Superior temporal gyrus (tissue), 1 donor: Measurements from ENCODE around the gene MYO15B.

Source experiments
- DNase-seq: peaks from one replicate; pipeline ENCODE4 v3.0.0-alpha.2; 2016; ENCODE audit errors: extremely low spot score

MYO15B gene

DNA sequence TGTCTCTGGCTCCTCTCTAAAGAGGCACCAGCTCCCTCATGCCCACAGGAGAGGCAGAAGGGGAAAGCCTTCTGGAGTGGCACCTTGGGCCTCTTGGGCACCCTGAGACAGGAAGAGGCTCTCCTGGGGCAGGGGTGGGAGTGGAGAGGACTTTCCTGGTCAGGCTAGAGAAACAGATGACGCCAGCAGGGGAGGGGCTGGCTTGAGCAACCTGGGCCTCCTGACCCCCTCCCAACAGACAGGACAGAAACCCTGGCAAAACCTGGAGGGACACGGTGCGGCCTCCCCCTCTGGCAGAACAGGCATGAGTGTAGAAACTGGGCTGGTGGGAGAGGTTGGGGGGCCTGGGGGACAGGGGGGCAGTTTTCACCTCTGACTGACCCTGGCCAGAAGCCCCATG is 51.7 kb downstream of the MYO15B start:
- no peak for DNase-seq

DNA sequence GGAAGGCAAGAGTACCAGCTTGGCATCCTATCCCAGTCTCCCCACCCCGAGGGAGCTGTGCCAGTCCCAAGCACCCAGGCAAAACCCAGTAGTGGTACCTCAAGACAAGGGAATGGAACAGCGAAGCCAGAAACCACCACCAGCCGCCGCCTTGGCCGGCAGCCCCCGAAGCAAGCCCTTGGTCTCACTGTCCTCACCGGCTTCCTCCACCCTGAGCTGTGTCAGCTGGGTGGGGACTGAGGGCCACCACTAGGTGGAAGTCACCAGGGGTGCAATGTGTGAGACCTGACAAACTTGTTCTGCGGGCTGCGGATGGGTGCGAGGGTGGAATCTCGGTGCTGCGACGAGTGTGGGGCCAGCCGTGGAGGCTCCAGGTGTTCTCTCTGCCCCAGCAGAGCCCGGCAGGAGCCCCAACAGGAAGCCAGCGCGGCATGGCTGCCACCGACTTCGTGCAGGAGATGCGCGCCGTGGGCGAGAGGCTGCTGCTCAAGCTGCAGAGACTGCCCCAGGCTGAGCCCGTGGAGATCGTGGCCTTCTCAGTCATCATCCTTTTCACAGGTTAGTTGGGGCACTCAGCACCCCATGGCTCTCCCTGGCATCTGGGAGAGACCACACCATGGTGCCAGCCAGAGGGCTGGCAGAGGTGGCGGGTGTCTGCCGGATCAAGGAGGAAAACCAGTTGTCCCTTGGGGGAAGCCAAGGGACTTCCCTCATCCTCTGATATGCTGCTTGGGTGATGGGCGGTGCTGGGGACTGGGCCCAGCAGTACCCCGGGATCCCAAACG is 52.4 kb downstream of the MYO15B start:
- DNase-seq, result no peak

DNA sequence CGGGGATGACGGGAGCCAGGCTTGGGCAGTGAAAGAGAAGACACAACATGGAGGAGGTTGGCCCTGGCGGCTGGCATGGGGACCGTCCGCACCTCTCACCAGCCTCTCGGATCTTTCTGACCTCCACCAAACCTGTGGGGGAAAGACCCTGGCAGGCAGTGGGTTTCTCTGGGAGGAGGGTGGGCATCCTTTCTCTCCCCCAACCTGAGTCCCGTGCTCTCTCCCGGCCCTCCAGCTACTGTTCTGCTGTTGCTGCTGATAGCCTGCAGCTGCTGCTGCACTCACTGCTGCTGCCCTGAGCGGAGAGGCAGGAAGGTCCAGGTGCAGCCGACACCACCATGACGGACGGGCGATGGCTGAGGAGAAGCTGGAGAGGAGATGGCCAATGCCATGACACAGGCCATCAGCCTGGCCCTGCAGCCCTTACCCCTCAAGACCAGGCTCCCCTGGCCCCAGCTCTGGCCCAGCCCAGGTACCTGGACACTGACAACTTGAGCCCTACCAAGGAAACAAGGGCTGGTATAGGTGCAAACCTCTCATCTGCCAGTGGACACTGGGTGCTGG is 53.0 kb downstream of the MYO15B start:
- DNase-seq, result no peak

DNA sequence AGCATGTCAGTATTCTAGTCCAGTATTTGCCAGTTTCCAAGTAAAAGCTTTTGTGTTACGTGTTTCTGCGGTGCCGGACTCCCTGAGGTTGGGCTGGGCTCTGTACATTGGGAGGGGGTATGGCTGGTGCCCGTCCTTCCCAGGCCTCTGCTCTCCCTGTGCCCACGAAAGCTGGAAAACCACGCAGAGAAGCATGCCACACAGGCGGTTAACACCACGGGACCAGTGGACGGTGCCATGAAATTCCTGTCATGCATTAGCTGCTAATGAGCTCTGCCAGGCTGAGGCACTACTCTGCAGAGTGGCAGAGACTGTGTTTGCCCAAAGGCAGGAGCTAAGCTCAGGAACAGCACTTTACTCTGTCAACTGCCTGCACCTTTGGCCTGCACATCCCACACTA is 53.7 kb downstream of the MYO15B start:
- no peak for DNase-seq

DNA sequence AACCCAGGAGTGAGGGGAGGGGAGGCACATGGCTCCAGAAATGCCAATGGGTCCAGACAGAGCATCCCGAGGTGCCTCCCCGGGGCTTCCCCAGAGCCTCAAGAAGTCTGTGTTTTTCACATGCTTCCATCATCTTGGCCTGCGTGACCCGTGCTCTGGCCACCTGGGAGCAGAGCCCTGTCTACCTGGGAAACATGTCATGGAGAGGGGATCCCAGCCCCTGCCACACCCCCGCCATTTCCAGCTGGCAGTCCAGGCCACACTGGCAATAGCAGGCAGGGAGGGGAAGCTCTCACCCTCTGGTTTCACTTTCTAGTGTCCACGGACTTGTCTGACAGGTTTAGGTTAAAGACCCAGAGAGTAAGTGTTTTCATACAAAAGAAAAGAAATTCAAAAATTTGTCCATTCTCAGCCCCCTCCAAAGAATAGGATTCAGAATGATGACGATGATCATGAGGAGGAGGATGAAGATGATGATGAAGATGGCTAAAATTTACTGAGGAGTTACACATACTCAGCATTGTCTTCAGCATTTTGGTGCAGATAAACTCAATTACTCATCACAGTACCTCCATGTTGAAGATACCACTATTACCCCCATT is 54.7 kb downstream of the MYO15B start:
- DNase-seq, result no peak

DNA sequence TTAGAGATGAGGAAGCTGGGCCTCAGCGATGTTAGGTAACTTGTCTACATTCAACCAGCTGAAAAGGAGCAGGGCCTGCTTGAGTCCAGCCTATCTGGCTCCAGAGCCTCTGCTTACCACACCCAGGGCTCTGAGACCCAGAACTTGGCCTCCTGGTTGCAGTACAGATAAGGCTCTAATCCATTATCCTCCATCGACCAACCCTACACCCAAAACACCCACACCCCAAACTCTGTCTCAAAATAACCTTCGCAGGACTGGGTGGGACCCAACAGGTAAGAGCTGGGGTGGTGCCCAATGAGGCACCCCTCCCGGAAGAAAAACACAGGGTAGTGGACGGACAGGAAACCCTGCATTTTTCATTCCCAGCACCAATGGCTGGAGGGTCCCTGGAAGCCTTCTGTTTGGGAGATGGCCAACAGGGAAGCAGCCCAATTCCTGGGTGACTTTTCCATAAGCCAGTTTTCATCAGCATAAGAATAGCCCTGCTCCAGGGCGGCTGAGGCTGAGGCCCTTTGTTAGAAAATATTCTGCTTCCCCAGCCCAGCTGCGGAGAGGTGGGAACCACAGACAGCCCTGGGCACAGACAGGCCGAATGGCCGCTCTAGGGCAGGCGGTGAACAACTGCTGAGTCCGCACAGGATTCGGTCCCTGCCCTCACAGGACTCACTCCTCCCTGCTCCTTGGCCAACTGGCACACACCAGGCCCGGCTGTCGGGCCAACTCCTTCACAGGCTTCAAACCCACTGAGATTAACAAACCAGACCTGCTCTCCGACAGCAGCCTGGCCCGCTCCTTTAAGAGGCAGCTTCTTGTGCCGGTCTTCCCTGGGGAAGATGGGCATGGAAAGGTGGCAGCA is 55.4 kb downstream of the MYO15B start:
- DNase-seq, result no peak

DNA sequence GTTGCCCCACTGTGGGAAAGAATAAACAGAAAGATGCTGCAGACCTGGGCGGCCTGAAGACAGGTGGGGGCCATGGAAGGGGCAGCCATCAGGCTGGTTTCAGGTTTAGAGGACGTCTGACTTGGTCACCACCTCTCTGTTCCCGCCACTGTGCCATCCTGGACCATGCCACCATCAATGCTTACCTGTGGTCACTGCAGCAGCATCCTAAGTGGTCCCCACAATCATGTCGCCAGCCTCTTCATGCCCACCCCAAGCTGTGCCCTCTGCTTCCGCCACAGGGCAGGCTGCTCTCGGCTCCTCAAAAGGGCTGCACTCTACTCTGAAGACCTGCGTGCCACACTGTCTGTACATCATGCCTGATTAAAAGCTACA is 56.0 kb downstream of the MYO15B start:
- no peak for DNase-seq

DNA sequence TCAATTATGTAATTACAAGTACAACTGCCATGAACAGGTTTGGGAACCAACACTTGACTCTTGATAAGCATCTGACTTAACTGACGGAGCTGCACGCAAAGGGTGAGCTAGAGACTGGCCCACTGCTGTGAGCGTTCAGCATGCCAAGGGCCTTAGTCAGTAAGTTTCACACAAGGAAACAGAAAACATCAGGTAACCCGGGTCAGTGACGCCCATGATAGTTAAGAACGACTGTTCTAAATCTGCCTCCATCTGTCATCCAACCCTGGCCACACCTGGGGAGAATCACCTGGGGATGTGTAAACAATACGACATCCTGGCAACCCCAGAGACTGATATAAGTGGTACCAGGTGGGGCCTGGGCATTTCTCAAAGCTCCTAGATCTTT is 57.9 kb downstream of the MYO15B start:
- DNase-seq, result no peak

DNA sequence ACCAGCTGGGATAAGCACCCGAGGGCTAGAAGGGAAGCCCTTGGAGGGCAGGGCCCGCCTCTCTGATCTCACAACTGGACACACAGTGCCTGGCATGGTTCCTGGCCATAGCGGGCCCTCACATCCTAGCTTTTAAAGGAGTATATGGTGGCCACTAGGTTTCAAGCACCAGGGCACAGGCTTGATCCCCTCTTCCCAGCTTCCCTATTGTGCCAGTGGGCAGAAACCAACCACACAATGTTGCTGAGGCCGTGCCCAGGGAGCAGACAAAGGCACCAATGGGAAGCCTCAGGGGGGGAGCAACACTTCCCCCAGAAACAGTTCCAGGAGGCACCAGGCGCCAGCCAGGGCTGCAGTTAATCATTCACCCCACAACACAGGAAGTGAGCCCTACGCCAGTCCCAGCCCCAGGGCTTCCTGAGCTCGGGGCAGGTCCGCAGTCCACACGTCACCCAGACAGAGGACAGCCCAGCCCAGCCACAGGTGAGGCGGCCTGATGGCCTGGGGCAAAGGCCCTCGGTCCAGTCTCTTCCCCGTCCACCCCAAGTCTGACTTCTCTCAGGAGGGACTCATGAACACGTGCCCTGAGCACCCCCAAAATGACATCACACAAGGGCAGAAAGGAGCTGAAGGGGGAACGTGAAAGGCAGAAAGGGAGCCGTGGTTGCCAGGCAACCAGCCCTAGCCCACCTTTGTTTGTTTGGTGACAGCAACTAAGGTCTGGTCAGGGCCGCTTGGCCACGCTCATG is 58.5 kb downstream of the MYO15B start:
- DNase-seq, result peak; percentile 92

DNA sequence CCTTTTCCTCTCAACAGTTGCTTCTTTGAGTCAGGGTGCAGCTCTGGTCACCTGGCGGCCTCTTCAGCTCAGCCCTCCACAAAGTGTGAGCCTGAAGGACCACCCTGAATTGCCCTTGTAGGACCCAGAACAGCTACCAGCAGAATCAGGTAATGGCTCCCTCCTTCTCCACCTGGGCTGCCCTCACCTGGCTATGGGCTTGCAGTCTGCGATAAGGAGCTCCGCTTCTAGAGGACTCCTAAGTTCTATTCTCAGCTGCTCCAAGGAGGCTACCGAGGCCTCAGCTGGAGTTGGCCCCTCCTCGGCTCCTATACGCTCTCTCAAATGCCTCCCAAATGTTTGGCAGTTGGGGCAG is 59.0 kb downstream of the MYO15B start:
- no peak for DNase-seq

DNA sequence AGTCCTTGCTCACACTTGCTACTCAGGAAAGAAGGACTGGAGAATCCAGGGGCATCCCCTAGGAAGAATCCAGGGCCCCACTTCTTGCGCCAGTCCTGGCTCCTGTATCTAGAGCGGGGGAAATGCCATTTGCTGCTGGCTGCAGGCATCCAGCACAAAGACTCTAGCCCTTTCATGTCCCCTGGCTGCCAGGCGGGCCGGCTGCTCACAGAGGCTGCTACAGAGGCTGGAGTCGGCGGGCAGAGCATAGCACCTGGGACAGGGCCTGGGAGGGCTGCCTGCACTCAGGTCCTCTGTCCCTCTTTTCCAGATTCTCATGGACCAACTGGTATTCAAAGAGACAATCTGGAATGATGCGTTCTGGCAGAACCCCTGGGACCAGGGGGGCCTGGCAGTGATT is 59.5 kb downstream of the MYO15B start:
- peak; percentile 67 for DNase-seq

DNA sequence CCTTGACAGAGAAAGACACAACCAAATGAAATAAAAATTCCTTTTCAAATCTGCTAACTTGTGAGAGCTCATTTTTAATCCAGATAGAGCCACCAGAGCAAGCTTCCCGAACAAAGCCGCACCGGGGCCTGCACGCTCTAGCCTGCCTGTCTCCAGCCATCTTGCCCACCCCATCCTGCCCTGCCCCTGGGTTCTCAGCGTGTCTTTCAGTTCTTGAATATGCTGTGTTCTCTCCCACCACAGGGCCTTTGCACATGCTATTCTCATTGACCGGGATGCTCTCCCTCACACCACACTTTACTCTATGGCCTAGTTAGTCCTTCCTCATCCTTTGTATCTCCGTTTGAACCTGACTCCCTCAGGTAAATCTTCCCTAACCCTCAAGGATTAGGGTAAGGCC is 60.3 kb downstream of the MYO15B start:
- DNase-seq, result no peak

DNA sequence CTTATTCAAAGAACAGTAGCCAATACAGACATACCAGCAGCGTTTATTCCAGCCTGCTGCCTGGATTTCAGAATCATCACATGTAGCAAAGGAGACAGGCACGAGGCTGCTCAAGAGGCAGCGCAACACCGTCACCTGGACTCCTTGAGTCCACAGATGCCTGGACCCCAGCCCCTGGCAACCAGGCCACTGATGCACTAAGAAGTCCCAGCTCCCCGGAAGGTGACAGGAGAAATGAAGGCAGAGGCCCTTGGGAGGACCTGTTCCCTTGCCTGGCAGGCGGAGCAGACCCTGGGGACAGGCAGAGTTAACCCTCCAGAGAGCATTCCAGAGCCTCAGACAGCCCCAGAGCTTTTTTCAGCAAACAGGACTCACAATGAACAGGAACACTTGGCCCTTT is 62.1 kb downstream of the MYO15B start:
- no peak for DNase-seq

DNA sequence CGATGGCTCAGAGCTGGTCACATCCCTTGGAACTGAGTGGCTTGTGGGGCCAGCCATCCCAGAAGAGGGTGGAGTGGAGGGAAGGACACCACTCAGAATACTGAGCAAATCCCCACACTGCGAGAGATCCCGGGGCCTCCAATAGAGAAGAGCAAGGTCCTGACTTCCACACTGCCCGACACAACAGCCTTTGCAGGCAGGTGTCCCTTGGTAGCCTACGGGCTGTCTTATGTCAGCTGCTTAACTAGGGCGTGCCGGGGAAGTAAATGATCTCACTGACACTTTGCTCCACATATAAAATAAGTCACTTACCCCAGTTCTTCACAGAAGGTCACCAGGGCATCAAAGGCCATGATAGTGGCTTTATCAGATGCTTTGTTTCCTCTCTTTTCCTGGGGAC is 63.3 kb downstream of the MYO15B start:
- DNase-seq, result no peak

DNA sequence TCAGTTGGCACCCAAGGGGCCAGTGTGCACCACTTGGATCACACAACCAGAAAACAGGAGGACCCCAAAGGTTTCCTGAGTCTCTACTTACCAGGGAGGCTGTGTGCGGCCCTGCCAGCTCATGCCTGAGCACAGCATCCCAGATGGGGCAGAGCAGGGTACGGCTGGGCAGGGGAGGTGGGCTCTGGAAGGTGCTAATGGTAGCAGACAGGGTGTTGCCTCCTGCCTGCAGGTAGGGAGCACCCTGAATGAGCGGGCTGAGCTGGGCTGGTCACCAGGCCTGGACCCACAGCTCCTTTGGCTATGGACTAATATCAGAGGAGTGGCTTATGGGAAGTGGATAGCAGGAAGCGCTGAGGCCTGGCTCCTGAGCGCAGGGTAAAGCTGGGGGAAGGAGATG is 64.7 kb downstream of the MYO15B start:
- DNase-seq, result no peak

DNA sequence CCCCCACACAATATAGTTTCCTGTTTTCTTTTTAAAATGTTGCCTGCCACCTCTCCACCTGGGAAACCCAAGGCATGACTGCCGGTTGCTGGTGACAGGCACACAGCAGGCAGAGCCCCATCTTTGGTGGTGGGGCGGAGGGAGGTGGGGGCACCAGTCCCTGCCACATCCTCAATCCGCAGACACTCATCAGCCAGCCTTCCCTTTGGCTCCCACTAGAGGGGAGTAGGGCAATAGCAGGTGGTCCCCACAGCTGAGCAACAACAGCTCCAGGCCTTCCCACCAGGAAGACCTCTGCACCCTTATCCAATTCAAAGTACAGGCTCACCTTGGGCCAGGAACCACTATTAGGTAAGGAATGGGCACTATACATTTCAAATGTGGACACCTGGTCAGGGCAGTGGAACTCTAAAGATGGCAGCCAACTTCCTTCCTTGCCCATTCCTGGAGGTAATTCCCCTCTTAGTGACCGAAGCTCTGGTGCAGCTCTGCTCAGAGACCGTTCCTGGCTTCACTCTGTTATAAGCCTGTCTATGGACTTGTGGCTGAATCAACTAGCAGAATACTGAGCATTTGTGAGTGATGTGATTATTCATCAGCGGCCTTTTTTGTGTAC is 65.4 kb downstream of the MYO15B start:
- DNase-seq, result peak; percentile 65

DNA sequence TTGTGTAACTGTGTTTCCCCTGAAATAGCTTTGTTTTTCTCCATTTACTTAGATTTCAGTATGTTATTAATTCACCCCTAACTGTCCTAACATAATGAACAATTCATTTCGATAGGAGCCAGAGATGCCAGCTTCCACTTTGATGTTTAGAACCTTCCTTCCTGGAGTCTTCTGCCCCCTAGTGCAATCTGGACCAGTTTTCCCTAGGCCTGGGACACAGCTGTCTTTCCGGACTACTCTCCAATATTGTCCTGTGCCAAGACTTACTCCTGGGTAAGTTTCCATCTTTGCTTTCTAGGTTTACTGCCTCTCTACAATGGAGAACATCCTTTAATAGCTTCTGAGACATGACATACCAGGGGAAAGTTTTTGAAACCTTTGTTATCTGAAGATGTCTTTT is 66.6 kb downstream of the MYO15B start:
- DNase-seq, result peak; percentile 86

DNA sequence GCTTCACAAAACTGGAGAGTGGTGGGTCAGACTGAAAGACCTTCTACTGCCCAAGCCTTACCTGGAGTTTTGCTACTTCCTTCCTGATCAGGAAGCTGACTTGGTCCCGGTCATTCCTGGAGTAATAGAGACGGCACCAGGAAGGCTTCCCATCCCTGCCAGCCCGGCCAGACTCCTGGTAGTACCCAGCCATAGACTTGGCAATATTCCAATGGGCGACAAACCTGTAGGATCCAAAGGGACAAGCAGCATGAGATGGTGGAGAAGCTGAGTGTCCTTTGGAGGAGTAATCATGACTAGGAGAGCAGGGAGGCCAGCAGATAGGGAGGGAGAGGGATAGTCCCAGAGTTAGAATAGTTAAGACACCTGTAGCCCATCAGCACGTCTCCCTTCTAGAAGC is 70.6 kb downstream of the MYO15B start:
- DNase-seq, result no peak

DNA sequence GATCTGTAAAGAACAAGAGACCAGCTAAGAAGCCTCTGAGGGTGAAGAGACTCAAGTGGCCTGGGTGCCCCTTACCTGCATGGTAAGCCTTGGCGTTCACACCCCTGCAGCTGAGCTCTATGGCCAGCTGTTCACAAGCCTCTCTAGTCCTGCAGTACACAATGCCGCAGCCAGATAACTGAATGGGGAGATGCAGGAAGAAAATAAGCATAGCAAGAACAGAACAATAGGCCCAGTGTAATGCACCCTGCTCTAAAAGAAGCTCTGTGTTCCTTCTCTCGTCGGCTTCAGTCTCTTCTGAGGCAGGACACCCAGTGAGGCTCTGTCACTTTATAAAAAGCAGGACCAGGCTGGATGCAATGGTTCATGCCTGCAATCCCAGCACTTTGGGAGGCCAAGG is 73.9 kb downstream of the MYO15B start:
- DNase-seq, result peak; percentile 93

DNA sequence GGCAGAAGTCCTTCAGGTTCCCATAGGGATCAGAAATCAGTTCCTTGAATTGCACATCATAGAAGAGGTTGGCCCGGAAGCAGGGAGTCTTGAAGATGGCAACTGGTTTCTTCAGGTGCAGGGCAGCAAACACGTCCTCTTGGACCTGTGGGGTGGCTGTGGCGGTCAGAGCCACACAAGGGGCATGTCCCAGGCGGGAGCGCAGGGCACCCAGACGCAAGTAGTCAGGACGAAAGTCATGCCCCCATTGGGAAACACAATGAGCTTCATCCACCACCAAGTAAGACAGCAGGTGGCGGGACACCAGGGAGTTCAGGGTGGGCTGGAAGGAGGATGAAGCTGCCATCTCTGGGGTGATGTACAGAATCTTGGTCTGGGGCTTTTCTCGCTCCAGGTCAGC is 74.9 kb downstream of the MYO15B start:
- no peak for DNase-seq

DNA sequence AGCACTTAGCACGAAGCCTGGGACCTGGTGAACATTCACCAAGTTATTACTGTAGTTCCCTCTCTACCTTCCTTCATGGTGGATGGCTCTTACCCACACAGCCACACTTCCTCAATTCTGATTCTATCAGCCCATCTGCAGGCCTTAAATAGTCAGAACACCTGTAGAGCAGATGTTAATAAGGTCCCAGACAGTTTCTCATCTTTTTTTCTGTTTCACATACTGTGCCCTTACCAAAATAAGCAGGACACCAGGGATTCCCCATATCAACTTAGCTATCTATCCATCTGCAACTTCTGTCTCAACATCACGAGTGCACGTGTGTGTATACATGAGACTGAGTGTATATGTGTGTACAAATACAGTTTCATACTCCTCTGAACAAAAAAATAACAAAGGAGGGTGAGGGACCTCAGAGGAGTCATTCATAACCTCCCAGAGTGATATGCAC is 76.5 kb downstream of the MYO15B start:
- no peak for DNase-seq
